ENCODE results near the gene IRF2BP2. TPM values are rescaled to one million over a fixed set of nuclear protein-coding genes. Genes with fewer than 3 reads are reported as not detected.

IRF2BP2 gene
- total and polyA plus RNA-seq, 2 of the 13 experiments (the other 11 are each of a cell fraction or from before 2014, with no cell fraction given): 140 to 147 TPM

DNA sequence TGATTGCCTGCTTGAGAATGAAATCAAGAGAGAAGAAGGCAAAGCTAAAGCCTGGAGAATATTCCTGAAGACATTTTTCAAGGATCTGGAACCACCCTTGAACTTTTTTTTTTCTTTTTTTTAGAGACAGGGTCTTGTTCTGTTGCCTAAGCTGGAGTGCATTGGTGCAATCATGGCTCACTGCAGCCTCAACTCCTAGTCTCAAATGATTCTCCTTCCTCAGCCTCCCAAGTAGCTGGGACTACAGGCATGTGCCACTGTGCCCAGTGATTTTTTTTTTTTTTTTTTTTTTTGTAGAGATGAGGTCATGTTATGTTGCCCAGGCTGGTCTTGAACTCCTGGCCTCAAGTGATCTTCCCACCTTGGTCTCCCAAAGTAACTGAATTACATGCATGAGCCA, 22.2 kb upstream of the IRF2BP2 start:
- Histone ChIP-seq H2AFZ (ENCODE audit: low read length) (no peak overlapping the region), H3K36me3 (replicated peaks in 1 of 2; ENCODE audit: control insufficient read depth in 1 of 2, insufficient read depth in 2 of 2, low read length in 2 of 2) (no peaks in the 10 kb centered on the region), H3K79me2 (ENCODE audit: insufficient read depth, low read length) (no peaks in the 10 kb centered on the region), H3K4me1 (ENCODE audit: insufficient read depth, low read length) (peaks cover 80% of the 10 kb centered on the region), H3K9me3 (ENCODE audit: low read length) (no peaks in the 10 kb centered on the region), H3K9ac (ENCODE audit: insufficient read depth, low read depth, low read length) (peak overlapping the region; percentile 36; the same call in 1 of the 2 replicates), H4K20me1 (ENCODE audit: insufficient read depth, low read length) (no peaks in the 10 kb centered on the region), H3K4me2 (ENCODE audit: low read depth, low read length) (no peak overlapping the region), H3K4me3 (replicated peaks in 1 of 3; ENCODE audit: insufficient read depth in 1 of 3, low read depth in 2 of 3, low read length in 3 of 3) (no peak overlapping the region), H3K27ac (ENCODE audit: extremely low read length, insufficient read depth, low read length) (peak overlapping the region; percentile 60), H3K27me3 (ENCODE audit: control insufficient read depth in 1 of 2, insufficient read depth in 2 of 2, low read length in 2 of 2) (no peaks in the 10 kb centered on the region)
- TF ChIP-seq RXRB (CRISPR knock-in tag; IDR thresholded peaks at IDR 0.05; ENCODE audit: borderline replicate concordance) (no peak), DNMT3B (CRISPR knock-in tag; conservative IDR thresholded peaks at IDR 0.05) (no peak), TMF1 (CRISPR knock-in tag; IDR thresholded peaks at IDR 0.05; ENCODE audit: low read depth) (no peak), RBM39 (IDR thresholded peaks at IDR 0.05; ENCODE audit: low read depth, low read length, poor library complexity, severe bottlenecking) (no peak), ATF7 (IDR thresholded peaks at IDR 0.05) (no peak), ATF7 (CRISPR knock-in tag; IDR thresholded peaks at IDR 0.05) (no peak), NFIB (CRISPR knock-in tag; IDR thresholded peaks at IDR 0.05; ENCODE audit: borderline replicate concordance) (no peak), RORA (CRISPR knock-in tag; IDR thresholded peaks at IDR 0.05) (no peak), ZNF224 (CRISPR knock-in tag; IDR thresholded peaks at IDR 0.05) (no peak), ZNF282 (IDR thresholded peaks at IDR 0.05; ENCODE audit: partially characterized antibody) (no peak), YEATS2 (CRISPR knock-in tag; IDR thresholded peaks at IDR 0.05; ENCODE audit: borderline replicate concordance) (no peak), ZC3H4 (CRISPR knock-in tag; IDR thresholded peaks at IDR 0.05; ENCODE audit: borderline replicate concordance) (no peak)
- in situ Hi-C loops (cut with HindIII; ENCODE audit: extremely low pct_ligation_motif_present, low pct_unique_long_range_greater_than_20kb) (no loop called here), intact Hi-C loops (cut with micrococcal nuclease; ENCODE audit: unreplicated experiment) (no loop called here)
- TSS peak; percentile 83 for BruUV-seq (replicated peaks)
- POLR2A ChIA-PET: interaction anchor here (0.7 to 4.4 kb wide), 15 partner anchors 10 to 347 kb away, joined by 3 to 44 read pairs (median 5); no protein-coding TSS in a partner anchor
- FAIRE-seq (no peak), ATAC-seq (no peak), DNase-seq (ENCODE audit: low spot score) (no peak)
- CTCF ChIA-PET (ENCODE audit: low intra/inter-chr PET ratio, low total read pairs): no interaction called here

Measured in HepG2 (cell line).